HG03135 (cell line): Measurements from ENCODE around the gene MT1E.
A peak's percentile ranks its signal among the peaks of the same experiment; 100 is the strongest.

Experiments used
- ATAC-seq: cut with Tn5 transposase; IDR thresholded peaks from one replicate; pipeline ENCODE4 v1.9.1; 2021; ENCODE audit warnings: mild to moderate bottlenecking, moderate library complexity; ENCODE audit not compliant: unreplicated experiment

The MT1E gene

DNA sequence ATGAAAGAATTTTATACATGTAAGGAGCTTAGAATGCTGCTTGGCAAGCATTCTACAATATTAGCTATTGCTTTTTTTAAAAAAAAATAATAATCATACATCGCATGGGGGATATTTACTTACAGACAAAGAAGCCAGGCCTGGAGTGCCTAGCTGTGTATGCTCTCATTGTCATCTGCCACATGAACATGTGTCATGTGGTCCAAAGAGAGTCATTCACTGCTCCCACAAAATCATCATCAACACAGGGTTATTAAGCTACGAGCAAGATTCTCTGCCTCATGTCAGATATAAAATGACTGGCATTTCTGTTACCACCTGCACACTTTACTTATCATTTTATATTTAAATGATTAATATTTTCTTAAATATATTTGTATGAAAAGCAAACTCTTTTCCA, 1.9 kb upstream of the MT1E start:
- ATAC-seq = no peak

DNA sequence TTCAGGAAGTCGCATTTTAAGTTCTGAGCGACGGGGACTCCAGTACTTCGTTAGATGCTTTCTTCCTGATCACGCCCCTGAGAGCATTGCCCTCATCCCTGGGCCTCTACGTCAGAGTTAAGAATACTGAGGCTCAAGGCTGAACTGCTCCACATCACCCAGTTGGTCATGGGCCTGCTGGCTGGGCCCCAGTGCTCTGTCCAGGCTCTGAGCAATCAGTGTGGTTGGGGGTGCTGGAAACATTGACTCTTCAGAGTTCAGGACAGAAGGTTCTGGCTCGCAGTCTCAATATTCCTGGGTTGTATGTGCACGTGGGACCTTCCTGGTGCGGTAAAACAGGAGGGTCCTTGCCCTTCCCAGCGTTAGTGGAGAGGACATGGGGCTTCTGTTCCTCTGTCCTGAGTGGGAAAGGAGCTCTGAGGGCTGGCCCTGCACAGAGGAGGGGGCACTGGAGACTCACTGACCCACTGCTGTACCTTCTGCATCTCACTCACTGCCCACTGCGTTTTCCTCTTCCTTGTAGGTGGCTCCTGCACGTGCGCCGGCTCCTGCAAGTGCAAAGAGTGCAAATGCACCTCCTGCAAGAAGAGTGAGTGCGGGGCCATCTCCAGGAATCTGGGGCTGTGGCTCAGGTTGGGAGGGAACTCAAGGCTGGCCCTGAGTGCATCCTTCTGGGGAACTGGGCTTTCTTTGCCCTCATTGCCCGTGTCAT, 518 bp downstream of the MT1E start:
- no peak for ATAC-seq

DNA sequence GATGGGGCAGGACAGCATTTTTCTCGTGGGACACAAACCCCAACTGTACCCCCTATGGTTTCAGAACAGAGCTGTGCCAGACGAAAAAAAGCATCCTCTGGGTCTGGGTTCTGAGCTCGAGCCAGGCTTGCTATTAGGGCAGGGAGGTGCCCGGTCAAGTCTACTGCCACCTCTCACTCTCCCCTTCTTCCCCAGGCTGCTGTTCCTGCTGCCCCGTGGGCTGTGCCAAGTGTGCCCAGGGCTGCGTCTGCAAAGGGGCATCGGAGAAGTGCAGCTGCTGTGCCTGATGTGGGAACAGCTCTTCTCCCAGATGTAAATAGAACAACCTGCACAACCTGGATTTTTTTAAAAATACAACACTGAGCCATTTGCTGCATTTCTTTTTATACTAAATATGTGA, 1.1 kb downstream of the MT1E start:
- no peak for ATAC-seq

DNA sequence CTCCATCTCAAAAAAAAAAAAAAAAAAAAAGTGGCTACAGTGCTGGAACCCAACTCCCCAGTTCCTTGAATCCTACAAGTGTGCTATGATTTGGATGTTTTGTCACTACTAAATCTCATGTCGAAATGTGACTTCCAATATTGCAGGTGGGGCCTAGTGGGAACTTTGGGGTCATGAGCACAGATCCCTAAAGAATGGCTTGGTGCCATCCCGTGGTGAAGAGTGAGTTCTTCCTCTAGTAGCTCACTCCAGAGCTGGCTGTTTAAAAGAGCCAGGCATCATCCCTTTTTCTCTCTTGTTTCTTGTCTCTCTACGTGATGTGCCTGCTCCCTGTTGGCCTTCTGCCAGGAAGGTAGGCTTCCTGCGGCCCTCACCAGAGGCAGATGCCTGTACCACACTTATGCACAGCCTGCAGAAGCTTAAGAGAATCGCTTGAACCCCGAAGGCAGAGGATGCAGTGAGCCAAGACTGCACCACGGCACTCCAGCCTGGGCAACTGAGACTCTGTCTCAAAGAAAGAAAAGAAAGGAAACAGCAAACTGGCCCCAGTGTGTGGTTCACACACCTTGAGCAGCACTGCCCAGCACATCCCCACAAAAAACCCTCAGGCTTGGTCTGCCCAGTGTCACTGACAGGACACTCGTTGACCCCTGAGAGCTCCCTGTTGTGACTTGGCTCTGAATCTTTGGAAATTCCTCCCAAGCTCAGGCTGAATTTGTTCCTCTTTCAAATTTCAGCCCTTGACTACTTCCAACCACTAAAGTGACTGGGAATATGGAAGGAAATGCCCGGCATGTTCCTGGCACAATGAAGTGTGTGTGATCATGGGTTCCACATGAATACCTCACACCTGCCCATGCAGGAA, 3.1 kb downstream of the MT1E start:
- ATAC-seq = no peak

DNA sequence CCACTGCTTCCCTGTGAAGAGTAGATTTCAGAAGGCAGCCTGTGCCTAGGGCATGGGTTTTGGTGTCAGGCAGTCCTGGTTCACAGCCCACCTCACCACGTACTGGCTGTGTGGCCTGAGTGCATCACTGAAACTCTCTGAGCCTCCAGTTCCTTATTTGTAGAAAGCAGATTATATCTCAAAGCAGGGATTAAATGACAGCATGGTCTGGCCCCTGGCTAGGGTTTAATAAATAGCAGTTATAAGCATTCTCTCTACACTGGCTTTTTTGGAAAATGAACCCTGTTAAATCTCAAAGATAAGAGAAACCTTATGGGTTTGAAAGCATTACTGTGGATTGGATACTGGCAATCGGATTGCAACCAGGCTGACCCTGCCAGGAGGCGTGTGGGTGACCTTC, 4.0 kb downstream of the MT1E start:
- ATAC-seq = no peak

DNA sequence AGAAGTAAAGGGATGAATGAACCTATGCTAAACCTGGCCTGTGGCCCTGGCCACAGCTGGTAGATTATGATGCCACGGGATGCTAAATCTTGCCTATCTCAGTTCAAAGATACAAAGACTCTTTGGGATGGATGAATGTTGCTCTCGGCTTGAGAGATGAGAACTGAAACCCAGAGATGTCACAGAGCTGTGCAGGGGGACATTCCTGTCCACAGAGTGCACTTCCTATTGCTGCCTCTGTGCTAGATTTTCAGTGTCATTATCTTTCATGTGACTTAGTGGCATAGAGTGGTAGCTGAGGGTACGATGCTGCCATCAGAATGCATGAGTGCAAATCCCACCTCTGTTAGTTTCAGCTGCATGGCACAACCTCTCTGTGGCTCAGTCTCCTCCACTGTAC, 4.6 kb downstream of the MT1E start:
- ATAC-seq = peak; percentile 73

DNA sequence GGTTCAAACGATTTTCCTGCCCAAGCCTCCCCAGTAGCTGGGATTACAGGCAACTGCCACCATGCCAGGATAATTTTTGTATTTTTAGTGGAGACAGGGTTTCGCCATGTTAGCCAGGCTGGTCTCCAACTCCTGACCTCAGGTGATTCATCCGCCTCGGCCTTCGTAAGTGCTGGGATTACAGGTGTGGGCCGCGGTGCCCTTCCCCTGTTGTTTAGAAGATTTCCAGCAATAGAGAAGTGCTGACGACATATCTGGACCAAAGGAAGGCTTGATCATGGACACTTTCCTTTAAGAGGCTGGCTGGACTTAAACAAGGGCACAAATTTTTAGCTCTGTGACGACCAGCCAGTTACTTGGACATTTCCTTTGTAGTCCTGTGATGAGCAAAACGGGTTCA, 5.6 kb downstream of the MT1E start:
- no peak for ATAC-seq

DNA sequence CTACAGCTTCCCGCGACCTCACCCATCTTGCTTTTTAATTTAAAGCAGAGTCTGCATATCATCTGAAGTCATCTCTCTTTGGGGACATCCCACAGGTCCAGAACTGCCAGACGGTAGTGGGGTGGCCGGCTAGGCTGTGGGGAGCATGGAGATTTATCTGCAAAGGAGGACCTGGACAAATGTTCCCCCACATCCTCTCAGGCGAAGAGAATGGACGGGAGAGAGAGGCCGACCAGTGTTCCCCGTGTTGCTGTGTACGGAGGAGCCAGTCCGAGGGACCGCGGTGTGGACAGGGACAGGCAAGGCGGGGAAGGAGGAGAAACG, 6.2 kb downstream of the MT1E start:
- no peak for ATAC-seq

DNA sequence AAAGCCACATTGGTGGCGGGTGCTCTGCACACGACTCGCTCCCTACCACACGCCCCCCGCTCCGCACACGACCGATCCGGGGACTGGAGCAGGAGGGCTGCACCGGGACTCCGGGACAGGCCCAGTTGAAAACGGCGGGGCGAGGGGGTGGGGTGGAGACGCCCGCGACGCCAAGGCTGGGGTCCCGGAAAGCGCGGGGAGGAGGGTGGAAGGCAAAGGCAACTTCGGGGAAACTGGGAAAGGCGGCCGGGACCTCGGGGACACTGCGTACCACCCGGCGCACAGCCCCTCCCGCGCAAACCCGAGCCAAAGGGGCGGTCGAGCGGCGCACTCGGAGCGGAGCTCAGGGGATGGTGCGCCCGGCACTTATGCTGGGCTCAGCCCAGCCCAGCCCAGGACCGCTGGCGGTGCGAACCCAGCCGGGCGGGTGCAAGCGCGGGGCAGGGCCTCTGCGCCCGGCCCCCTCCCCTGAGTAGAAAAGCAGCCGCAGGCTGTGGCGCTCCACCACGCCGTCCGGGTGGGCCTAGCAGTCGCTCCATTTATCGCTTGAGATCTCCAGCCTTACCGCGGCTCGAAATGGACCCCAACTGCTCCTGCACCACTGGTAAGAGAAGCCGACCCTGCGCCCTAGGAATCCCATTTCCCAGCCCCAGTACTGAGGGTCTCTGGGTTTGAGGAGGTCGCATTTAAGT, 6.7 kb downstream of the MT1E start, which contains the start of gene MT1M:
MT1M (plus strand) TSS at position 504 of the 692 bp plus-strand sequence; CDS start at position 577, 73 bp downstream.
- ATAC-seq = no peak

DNA sequence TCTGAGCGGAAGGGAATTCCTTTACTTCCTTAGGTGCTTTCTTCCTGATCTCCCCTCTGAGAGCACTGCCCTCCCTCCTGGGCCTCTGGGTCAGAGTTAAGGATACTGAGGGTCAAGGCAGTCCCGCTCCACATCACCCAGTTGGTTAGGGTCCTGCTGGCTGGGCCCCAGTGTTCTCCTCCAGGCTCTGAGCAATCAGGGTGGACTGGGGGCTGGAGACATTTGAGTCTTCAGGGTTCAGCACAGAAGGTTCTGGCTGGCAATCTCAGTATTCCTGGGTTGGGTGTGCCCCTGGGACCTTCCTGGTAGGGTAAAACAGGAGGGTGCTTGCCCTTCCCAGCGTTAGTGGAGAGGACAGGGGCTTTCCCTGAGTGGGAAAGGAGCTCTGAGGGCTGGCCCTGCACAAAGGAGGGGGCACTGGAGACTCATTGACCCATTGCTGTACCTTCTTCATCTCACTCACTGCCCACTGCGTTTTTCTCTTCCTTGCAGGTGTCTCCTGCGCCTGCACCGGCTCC, 7.3 kb downstream of the MT1E start:
- no peak for ATAC-seq

DNA sequence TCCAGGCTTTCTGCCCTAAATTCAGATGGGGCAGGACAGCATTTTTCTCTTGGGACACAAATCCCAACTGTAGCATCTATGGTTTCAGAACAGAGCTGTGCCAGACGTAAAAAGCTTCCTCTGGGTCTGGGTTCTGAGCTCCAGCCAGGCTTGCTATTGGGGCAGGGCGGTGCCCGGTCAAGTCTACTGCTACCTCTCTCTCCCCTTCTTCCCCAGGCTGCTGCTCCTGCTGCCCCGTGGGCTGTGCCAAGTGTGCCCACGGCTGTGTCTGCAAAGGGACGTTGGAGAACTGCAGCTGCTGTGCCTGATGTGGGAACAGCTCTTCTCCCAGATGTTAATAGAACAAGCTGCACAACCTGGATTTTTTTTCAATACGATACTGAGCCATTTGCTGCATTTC, 8.0 kb downstream of the MT1E start:
- ATAC-seq = no peak

DNA sequence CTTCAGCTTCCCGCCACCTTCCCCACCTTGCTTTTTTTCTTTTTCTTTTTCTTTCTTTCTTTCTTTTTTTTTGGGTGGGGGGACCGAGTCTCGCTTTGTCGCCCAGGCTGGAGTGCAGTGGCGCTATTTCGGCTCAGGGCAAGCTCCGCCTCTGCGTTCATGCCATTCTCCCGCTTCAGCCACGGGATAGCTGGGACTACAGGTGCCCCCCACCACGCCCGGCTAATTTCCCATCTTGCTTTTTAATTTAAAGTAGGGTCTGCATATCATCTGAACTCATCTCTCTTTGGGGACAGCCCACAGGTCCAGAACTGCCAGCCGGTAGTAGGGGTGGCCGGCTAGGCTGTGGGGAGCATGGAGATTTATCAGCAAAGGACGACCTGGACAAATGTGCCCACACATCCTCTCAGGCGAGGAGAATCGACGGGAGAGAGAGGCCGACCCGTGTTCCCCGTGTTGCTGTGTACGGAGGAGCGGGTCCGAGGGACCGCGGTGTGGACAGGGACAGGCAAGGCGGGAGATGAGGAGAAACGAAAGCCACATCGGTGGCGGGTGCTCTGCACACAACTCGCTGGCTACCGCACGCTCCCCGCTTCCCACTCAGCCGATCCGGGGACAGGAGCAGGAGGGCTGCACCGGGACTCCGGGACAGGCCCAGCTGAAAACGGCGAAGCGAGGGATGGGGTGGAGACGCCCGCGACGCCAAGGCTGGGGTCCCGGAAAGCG, 9.3 kb downstream of the MT1E start:
- no peak for ATAC-seq

DNA sequence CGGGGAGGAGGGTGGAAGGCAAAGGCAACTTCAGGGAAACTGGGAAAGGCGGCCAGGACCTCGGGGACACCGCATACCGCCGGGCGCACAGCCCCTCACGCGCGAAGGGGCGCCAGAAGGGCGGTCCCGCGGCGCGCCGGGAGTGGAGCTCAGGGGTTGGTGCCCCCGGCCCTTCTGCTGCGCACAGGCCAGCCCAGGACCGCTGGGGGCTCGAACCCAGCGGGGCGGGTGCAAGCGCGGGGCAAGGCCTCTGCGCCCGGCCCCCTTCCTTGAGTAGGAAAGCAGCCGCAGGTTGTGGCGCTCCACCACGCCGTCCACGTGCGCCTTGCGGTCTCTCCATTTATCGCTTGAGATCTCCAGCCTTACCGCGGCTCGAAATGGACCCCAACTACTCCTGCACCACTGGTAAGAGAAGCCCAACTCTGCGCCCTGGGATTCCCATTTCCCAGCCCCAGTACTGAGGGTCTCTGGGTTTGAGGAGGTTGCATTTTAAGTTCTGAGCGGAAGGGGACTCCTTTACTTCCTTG, 9.9 kb downstream of the MT1E start:
- no peak for ATAC-seq

DNA sequence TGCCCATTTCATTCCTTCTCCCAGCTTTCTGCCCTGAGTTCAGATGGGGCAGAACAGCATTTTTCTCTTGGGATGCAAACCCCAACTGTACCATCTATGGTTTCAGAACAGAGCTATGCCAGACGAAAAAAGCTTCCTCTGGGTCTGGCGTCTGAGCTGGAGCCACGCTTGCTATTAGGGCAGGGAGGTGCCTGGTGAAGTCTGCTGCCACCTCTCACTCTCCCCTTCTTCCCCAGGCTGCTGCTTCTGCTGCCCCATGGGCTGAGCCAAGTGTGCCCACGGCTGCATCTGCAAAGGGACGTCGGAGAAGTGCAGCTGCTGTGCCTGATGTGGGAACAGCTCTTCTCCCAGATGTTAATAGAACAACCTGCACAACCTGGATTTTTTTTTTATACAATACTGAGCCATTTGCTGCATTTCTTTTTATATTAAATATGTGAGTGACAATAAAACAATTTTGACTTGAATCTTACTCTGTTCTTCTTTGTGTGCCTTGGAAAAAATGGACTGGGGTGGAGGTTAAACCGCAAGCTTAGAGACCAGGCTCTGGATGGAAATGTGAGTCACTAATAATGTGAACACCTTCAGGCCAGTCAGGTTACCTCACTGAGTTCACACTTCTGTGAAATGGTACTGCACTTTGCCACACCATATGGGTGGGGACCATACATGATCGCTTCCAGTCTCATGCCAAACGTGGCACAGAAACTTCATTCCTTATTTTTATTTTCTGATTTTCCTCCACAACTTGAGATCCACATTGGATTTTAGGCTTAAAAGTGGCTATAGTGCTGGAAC, 11.2 kb downstream of the MT1E start:
- no peak for ATAC-seq

DNA sequence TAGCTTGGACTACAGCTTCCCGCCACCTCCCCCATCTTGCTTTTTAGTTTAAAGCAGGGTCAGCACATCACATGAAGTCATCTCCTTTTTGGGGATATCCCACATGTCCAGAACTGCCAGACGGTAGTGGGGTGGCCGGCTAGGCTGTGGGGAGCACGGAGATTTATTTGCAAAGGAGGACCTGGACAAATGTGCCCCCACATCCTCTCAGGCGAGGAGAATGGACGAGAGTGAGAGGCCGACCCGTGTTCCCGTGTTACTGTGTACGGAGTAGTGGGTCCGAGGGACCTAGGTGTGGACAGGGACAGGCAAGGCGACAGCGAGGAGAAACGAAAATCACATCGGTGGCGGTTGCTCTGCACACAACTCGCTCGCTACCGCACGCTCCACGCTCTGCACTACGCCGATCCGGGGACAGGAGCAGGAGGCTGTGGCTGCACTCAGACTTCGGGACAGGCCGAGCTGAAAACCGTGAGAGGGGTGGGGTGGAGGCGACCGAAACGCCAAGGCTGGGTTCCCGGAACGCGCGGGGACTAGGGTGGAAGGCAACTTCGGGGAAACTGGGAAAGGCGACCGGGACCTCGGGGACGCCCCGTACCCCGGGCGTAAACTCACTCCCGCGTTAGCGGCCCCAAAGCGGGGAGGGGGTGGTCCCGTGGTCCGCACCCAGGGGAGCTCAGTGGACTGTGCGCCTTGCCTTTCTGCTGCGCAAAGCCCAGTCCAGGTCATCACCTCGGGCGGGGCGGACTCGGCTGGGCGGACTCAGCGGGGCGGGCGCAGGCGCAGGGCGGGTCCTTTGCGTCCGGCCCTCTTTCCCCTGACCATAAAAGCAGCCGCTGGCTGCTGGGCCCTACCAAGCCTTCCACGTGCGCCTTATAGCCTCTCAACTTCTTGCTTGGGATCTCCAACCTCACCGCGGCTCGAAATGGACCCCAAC, 12.5 kb downstream of the MT1E start, which contains the start of gene MT1A:
MT1A (plus strand) TSS at position 853 of the 937 bp plus-strand sequence; CDS start at position 926, 73 bp downstream.
- no peak for ATAC-seq

DNA sequence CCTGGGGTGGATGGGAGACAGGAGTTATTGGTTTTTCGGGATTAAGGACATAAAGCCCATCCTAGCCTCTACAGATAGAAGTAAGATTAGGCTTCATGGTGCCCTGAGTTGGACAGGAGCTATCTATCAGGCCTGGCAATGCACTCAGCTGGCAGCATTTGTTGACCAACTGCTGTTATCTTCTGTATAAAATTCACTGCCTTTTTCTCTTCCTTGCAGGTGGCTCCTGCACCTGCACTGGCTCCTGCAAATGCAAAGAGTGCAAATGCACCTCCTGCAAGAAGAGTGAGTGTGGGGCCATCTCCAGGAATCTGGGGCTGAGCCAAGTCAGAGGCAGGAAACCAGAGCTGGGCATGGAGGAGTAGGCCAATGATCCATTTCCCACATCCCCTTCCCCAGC, 13.5 kb downstream of the MT1E start:
- ATAC-seq = no peak

DNA sequence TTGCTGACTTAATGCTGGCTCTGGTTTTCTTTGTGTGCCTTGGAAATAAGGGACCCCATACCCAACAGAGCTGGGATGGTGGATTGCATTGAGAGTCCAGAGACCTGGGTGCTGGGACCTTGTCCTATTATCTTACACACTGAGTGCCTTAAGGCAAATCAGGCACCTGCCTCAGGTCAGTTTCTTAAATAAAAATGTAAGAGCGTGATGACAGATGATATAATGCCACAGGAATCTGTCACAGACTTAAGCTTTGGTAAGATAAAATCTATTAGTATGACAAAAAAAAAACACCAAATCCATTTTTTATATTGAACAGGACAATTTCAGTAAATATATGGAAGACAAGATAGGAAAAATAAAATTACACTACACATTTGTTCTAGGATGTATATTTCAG, 14.5 kb downstream of the MT1E start:
- ATAC-seq = no peak

DNA sequence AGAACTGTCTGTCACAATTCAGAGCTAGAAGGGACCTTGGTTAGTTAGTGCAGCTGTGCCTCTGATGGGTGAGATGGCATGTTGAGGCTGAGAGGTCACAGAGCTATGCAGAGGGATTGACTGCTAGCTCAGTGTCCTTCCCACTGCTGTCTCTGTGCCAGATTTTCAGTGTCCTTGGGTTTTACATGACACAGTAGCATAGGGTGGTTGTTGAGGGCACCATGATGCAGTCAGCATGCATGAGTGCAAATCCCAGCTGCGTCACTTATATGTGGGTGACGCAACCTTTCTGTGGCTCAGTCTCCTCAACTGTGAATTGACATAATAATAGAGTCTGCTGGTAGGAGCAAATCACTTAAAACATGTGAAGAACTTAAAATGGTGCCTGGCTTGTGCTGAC, 15.6 kb downstream of the MT1E start:
- no peak for ATAC-seq
